NCI-H510A treated with DMSO at 0.1 percent for 48 hours (cell line): Measurements from ENCODE around the gene RNF145.
"Not testable (repeated sequence)": the region's sequence is repeated elsewhere in the genome, so short reads cannot be mapped to it uniquely, and the experiment has no call there.

Experiments
- DNase-seq: peaks from one replicate; lab custom pipeline; 2025; lab: John Stamatoyannopoulos, UW

RNF145 gene

DNA sequence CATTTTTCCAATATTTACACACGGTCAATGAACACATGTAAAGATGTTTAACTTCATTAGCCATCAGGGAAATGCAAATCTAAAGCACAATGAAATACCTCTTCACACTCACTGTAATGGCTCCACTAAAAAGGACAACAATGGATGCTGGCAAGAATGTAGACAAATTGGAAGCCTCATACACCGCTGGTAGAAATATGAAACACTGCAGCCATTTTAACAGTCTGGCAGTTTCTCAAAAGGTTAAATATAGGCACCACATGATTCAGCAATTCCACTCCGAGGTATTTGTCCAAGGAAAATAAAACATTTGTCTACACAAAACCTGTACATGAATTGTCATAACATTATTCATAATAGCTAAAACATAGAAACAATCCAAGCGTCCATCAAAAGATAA lies 20.0 kb downstream of the RNF145 start:
- no peak for DNase-seq

DNA sequence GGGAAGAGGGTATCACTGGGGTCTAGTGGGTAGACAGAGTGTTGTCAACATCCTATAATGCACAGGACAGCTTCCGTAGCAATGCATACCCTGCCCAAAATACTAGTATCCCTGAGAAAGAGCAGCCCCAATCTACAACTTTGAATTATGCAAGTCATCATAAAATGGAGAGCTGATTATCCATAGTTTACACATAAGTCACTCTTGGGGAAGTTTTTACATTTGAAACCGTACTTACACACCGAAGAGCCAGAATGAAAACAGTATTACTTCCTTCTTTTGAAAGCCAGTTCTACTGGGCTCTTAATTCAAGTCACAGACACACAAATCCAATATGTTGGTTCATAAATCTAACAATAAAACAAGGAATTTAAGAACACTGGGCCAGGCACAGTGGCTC lies 21.6 kb downstream of the RNF145 start:
- no peak for DNase-seq

DNA sequence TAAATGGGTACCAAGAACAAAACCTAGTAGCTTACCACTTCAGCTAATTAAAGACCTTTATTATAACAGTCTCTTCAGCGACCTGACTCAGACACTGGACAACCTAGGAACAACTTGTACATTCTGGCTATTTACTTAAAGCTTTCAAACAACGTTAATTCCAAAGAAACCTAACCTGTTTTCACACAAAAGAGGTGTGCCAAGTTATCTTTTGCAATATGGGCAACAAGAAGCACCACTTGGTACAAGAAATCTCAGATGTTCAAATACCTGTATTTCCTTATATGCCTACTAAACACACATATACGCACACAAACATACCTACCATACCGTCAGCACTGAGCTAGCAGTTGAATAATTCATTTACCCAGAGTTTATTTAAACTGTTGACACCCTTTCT lies 23.0 kb downstream of the RNF145 start:
- DNase-seq: no peak

DNA sequence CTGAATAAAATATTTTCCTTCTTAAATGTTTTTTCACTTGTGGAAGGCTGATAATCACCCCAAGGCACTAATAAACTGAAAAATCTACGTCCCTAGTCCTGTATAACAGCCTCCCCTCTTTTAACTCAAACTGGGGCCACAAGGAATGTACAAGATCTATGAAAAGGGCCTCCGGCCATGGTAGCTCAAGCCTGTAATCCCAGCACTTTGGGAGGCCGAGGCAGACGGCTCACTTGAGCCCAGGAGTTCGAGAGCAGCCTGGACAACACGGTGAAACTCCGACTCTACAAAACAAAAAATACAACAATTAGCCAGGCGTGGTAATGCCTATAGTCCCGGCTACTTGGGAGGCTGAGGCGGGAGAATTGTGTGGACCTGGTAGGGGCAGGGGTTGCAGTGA lies 23.6 kb downstream of the RNF145 start:
- DNase-seq: no peak

DNA sequence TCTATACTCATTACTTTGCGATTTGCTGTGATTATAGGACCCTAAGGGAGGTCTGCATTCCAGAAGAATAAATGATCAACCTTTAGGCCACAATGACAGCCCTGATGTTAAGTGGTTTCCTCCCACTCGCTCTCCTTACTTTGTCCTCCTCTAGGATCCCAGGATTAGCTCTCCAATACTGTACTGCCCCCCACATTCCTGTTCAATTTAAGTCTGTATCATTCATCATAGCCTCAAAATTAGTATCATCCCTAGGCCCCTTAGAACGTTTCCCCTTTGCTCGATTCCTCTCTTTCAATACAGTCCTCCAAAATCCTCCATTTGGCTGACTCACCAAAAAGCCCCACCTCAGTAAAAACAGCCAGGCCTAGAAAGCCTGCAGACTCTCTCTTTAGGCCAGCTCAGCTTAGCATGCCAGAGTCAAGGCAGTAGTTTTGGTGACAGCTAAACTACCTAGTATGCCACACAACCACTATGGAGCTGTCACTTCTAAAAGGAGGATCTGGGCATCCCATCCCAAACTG lies 24.4 kb downstream of the RNF145 start:
- DNase-seq: no peak

DNA sequence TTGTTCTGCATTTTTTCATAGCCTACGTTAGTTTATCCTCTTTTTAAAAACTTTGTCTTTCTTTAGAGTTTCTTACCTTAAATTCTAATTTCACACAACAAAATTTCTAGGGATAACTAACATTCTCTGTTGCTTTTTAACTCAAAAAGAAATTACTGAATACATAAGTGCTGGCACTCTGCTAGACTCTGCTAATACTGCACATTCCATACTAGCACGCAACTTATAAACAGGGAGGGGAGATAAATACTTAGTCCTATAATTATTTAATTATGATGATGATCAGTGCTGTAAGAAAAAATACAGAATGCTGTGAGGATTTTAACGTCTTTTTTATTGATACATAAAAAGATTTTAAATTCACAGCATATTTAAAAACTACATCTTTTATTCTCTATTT lies 25.1 kb downstream of the RNF145 start:
- DNase-seq: no peak

DNA sequence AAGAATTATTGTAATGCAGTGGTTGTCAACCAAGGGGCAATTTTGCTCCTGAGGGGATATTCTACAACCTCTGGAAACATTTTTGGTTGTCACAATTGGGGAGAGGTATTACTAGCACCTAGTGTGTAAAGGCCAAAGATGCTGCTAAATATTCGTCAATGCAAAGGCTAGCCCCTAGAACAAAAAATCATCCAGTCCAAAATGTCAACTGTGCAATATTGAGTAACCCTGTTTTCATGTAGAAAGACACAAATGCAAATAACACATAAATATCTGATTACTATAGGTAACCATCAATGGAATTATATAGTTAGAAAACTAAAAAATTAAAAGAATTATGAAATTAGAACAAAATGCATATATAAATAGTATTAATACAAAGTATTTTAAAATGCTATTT lies 26.1 kb downstream of the RNF145 start:
- DNase-seq: no peak

DNA sequence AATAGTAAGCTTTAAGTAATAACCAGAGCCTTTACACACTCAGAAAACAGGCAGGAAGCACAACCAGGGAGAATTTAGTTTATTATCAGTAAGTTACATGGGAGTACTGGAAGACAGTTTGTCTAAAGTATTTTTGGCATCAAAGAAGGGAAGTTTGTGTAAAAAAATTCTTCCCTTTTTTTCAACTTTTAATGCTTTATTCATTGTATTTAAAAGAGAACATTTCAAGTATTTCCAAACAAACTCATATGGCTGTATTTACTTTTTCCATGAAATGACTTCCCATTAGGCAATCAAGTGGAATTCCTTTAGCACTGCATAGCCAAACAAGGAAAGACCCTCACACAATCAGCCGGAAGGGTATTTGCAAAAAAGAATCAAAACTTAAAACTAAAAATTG lies 26.7 kb downstream of the RNF145 start:
- no peak for DNase-seq

DNA sequence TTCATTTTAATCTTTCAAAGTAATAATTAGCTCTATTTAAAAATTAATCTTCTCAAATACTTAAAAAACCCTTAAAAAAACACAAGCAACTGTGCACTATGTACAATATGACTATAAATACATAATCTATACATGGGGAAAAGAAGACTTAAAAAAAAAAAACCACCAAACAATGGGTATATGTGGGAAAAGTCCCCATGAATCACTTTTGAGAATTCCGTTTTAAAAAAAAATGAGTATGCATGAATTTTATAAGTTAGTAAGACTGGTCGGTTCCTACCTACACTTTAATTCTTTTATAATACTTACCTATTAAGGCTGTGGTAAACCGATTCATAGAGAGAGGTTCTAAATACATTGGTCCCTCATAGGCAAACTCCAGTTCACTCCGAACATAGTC lies 27.7 kb downstream of the RNF145 start:
- no peak for DNase-seq

DNA sequence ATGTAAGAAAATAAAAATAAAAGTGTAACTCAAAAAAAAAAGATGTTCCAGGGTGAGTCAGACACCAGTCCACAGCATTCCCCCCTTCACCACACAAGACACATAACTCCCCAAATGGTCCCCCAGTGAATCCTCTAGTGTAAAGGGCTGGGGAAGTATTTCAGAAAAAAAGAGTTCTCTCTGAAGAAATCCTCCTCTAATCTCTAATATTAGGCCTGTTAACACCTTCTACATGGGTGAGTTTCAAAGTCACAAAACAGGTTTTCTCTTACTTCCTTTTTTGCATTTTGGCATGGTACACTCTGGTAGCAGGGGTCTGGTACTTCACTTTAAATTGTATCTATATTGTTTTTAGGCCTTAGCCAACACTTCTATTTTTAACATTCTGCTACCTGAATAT lies 28.2 kb downstream of the RNF145 start:
- DNase-seq: no peak

DNA sequence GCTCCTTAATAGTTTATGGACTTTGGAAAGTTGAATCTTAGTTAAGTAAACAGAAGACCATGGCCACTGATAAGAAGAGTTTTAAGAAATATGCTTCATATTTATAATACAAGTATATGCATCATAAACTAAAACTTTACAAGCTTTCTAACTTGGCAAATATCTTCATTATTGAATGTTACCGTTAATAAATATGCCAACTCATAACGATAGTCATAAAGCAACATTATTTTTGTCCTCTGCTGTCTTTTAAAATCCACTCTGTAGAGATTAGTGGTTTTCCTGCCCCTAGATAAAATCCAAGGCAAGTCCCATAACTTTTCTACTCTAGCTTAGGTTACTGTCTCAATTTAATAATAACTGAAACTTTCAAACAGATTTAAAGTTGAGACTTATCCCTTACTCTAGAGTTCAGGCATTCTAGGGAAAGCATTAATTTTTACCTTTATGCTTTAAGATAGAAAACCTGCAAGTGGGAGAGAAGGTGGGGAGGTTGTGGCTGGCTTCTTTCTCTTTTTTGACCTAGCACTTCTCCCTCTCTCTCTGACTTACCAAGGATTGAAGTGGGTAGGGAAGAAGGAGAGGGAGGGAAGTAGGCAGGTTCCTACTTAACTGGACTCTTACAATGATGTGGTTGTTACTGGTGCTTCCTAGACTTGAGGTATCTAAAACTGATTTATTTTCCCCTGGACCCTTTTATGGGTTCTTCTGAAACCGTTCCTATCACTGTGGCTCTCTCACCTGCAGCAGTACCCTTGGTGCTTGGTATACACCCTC lies 29.6 kb downstream of the RNF145 start:
- DNase-seq: no peak

DNA sequence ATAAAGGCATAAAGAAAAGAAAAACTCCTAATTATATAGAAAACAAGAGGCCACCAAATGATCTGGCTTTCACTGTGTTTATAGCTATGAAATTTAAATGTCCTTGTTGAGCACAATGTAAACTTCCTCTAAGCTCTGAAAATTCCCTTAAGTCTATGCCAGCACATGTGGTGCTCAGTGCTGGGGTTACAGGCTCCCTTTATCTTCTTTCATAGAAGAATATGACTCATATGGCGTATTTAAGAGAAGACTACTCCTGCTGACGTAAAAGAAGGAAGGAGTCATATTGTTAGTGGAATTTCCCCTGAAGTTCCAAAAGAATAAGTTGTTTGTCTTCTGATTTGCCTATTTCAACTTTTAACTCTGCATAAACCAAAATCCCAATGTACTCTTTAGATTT lies 30.4 kb downstream of the RNF145 start:
- DNase-seq: no peak

DNA sequence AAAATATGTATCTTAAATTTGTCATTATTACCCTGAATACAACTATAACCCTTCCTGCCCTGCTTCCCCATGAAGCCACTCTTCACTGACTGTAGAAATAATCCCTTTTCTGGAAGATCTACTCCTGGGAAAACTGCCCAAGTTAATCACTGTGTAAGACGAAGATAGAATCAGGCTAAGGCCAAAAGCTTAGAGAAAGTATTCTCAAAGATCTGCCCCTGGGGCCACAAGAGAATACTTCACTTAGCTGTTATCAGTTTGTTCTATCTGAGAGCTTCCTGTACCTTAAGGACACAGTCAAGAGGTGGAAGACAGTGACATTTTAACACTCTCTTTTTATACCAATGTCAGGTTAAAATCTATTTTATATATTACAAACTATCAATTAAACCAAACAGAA lies 33.8 kb downstream of the RNF145 start:
- no peak for DNase-seq

DNA sequence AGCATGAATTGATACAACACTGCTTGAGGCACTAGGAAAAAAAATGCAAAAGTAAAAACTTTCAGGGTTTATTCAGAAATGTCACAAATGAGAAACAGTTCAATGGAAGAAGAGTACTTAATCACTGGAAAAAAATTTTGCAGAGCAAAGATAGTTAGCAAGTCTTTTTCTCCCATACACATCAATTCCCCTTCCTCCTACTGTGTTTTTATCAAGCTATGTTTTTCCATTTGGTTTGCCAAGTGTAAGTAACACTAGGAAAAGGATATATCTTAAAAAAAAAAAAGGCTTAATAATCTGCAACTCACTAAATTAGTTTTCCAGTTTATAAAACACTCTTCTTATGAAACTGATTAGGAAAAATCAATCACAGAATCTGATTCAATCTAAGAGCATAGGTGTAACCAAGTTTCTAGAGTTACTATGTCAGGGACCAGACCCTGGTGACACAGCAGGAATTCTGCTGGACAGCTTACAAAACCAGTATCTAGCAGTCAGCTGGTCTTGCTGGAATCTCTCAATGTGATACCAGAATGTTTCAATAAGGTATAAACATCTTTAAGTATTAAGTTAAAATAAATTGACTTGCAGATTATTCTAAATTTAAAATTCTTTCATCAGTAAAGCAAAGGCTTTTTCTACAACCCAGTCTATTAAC lies 34.7 kb downstream of the RNF145 start:
- no peak for DNase-seq

DNA sequence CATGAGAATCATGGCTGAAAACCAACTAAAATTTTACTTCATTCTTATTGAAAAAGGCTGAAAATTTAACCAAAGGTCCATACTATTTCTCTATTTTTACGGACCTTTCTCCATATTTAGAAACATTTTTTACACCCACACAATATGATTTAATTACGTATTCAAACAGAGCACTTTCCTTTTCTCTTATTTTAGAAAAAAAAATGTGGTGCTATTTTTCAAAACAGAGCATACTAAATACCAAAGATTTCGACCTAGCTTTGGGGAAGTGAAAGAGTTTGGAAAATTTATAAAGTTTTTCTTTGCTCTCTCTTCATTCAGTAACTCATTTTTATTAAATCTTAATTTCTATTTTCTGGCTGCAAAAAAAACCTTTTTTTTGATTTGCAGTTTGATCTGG lies 38.1 kb downstream of the RNF145 start:
- DNase-seq: no peak

DNA sequence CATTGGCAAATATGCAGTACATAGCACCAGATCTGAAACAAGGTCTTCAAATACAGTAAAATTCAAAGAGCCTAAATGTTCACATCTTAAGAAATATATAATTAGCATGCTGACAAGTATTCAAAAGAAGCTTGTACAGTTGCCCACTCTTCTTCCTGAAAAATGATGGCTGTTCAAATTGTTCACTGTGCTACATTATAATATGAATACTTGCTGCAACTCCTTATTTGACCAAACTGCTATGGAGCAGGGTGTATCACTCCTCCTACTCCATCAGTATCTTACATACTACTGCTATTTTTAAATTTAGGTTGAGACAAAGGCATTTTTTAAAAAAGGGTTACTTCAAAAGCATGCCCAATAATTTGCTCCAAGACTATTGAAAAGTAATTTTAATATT lies 39.3 kb downstream of the RNF145 start:
- no peak for DNase-seq

DNA sequence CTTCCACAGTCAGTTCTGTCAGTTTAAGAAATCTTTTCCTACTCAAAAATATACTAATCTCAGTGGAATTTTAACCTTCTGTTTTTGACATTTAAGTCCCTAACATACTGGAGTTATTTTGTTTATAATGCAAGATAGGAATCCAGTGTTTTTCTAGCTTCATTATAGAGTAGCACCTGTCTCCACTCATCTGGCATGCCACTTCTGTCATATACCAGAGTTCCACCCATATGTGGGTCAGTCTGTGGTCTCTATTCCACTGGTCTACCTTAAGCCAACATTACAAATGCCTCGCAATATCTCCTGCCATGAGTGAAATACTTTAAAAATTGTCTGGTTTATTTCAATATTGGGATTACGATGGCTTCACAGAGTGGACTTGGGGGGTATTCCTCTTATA lies 42.9 kb downstream of the RNF145 start:
- no peak for DNase-seq

DNA sequence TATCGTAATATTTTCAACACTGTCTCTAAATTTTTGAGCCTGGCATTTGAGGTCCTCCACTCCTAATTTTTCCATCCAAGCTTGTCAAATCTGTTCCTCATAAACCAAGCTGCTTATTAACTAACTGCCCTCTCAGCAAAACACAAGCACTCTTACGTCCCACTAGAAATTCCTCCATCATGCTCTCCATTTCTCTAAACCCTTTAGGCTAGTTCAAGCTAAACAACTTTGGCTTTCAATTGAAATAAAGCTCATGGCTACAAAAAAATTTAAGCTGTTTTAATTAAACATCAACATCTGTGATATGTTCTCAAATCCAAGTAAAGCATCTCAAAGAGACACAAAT lies 45.7 kb downstream of the RNF145 start:
- no peak for DNase-seq

DNA sequence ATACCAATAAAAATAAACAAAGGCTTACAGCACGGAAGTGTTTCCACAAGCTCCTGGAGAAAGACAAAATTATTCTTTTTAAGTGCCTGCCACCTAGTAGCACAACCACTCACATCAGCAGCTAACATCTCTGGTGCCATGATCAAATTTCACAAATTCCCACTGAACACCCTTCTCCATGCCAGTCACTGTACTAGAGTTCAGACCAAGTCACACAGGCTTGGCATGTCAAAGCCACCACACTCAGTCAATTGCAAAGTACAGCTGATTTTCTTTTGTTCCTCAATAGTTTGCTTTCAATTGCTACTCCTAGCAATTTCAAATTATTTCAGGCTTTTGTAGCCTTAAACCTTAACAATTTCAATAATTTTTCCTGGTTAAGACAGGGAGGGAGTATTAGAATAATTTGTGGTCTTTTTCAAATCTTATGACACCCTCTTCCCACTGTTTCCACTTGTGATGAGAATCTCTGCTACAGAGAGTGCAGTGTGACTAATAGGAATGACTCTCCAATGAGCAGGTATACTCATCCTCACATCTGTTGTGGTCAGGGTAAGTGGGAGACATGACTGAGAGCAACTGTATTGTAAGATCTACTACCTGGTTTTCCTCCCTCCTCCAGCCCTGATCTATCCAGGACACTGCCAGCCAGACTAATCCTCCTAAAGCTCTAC lies 46.2 kb downstream of the RNF145 start:
- no peak for DNase-seq

DNA sequence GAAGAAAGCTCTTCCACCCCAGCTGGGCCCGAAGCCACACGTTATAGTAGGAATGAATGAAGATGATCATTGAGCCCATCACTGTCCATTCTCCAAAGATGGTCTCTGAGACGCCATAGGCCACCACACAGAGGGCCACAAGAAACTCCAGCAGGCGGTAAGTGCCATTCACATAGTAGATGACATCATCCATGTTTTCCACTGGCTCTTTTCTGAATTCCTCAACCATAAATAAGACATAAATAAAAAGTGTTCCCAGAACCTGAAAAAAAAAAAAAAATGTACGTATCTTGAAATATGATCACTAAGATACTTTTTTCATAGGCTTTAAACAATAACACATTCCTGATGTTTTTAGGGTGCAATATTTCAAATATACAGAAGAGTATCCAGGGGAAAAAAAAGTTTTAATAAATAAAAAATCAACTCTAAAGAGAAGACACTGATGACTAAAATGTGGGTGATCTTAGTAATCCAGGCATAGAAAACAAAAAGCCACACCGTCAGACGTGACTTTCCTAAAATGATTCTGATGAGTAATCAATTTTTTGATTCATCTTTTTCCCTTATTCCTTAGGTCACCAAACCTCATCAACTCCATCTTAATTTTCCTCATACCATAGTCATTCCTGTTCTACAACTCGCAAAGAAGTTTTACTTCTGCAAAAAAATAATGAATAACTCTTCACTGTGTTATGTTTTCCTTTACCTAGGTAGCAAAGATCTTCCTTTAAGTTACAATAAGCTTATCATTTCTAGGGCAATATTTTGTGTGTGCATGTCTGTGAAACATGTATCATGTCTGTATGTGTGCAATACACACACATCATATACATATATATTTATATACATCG lies 47.8 kb downstream of the RNF145 start:
- DNase-seq: no peak

DNA sequence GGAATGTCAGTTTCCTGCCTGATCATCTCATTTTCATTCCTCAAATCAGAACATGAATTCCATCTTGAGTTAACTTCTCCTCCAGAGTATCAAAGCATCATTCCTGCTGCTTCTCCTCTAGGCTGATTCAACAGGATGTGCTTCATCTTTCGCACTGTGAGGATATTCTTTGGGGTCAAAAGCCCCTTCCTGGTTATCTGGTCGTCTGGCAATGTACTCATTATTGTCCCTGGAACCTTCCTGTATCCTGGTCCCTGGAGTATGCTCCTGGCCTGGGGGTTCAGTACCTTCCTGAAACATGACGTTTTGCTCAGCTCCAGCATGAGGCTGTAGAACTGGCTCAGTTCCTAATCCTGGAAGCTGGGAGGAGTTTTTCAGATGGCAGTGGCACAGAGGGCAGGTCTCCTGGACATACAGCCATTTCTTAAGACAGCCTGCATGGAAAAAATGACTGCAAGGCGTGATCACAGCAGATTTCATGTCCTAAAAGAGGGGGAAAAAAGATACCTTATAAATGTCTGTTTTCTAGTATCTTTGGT lies 50.7 kb downstream of the RNF145 start:
- not testable (repeated sequence) for DNase-seq

DNA sequence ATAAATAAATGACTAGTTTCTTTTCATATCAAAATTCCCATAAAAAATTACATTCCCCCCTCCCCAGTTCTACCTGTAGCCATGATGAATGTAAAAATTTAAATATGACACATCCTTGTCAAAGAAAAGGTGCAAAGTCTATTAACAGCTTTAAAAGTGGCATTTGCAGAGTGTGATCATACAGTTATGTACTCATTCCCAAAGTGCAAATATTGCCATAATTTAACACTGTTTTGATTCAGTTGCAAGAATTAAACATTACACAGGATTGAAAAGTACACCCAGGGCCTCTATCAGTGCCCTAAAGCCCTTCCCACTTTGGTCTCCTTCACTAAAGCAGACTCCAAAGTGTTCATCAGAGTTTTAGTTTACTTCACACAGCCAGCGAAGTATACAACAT lies 51.8 kb downstream of the RNF145 start:
- no peak for DNase-seq
